NCI-H774 (cell line): ENCODE measurements around the gene CTSL.

ENCODE experiments used
- DNase-seq: peaks from one replicate; lab custom pipeline; 2025; lab: John Stamatoyannopoulos, UW

Gene CTSL

GRCh38 chr9:87725900-87726709 is at the start of gene CTSL:
CTSL (plus strand) TSS chr9:87726119; CDS start chr9:87727604, 1,485 bp downstream.
- no peak for DNase-seq

GRCh38 chr9:87676976-87677775 is 48.7 kb upstream of the CTSL start:
- DNase-seq = no peak

GRCh38 chr9:87677776-87678587 is 47.9 kb upstream of the CTSL start:
- no peak for DNase-seq

GRCh38 chr9:87678650-87679355 is 47.1 kb upstream of the CTSL start:
- DNase-seq = peak; percentile 46

- no peak for DNase-seq
These were observed 44.5 kb upstream of the CTSL start for GRCh38 chr9:87681271-87682061.

GRCh38 chr9:87682085-87682484 is 43.8 kb upstream of the CTSL start:
- DNase-seq = no peak

- no peak for DNase-seq
These were observed 43.3 kb upstream of the CTSL start for GRCh38 chr9:87682618-87683017.

- DNase-seq = no peak
These were observed 41.9 kb upstream of the CTSL start for GRCh38 chr9:87683751-87684626.

- DNase-seq = no peak
These were observed 41.2 kb upstream of the CTSL start for GRCh38 chr9:87684627-87685219.

- DNase-seq = no peak
These were observed 40.5 kb upstream of the CTSL start for GRCh38 chr9:87685441-87685840.

- DNase-seq = no peak
These were observed 39.9 kb upstream of the CTSL start for GRCh38 chr9:87685871-87686519.

- DNase-seq = no peak
These were observed 39.3 kb upstream of the CTSL start for GRCh38 chr9:87686520-87687090.

- no peak for DNase-seq
These were observed 38.7 kb upstream of the CTSL start for GRCh38 chr9:87687207-87687606.

- DNase-seq = no peak
These were observed 31.6 kb upstream of the CTSL start for GRCh38 chr9:87694236-87694755.

- DNase-seq = no peak
These were observed 30.4 kb upstream of the CTSL start for GRCh38 chr9:87695523-87695922.

- no peak for DNase-seq
These were observed 29.3 kb upstream of the CTSL start for GRCh38 chr9:87696641-87697040.

- no peak for DNase-seq
These were observed 27.7 kb upstream of the CTSL start for GRCh38 chr9:87698069-87698809.

- no peak for DNase-seq
These were observed 26.1 kb upstream of the CTSL start for GRCh38 chr9:87699835-87700234.
